CD4-positive, alpha-beta T cell (primary cell): ENCODE data around the gene COX4I2. TPM values are rescaled to one million over a fixed set of nuclear protein-coding genes. Genes with fewer than 3 reads are reported as not detected.
A peak's percentile ranks its signal among the peaks of the same experiment; 100 is the strongest.

Source experiments
- ATAC-seq: fragments of 200-7000 bp; cut with Tn5 transposase; one replicate; pipeline ENCODE4 v1.10.0; 2022; ENCODE audit warnings: mild to moderate bottlenecking; ENCODE audit not compliant: poor library complexity
- CTCF ChIA-PET: fragments of 350-600 bp; sonication (Branson Sonifier 250); formaldehyde crosslinking; loops from one replicate; lab custom pipeline; 2021; ENCODE audit warnings: antibody characterized with exemption, inconsistent platforms; lab: Charles Lee
- POLR2A ChIA-PET: fragments of 350-600 bp; sonication (Branson Sonifier 250); formaldehyde crosslinking; loops from one replicate; lab custom pipeline; 2021; ENCODE audit warnings: antibody characterized with exemption, inconsistent platforms; lab: Charles Lee
- DNase-seq, 14 experiments: peaks; one replicate each; pipeline ENCODE4 v3.0.0-alpha.2; 2013 to 2020; ENCODE audit warnings: mixed read lengths in 2 of 14
- H3K27ac ChIP-seq, 2 donors: one replicate each; pipeline versions ENCODE4 v1.5.1 to v1.7.0; 2013; ENCODE audit warnings: low read length in 2 of 2, low read depth in 1 of 2, mild to moderate bottlenecking in 1 of 2
- H3K27me3 ChIP-seq, 2 experiments: 1 replicate in 1 of 2; 2 replicates in 1 of 2; pipeline versions ENCODE4 v1.6.1 to v1.7.0; 2013; ENCODE audit warnings: low read length in 2 of 2, control low read depth in 1 of 2, mild to moderate bottlenecking in 1 of 2, moderate library complexity in 1 of 2; ENCODE audit not compliant: insufficient read depth in 2 of 2, control insufficient read depth in 1 of 2
- H3K36me3 ChIP-seq: one replicate; pipeline ENCODE4 v1.6.1; 2013; ENCODE audit warnings: low read length, control low read depth; ENCODE audit not compliant: insufficient read depth
- H3K4me1 ChIP-seq: one replicate; pipeline ENCODE4 v1.6.1; 2013; ENCODE audit warnings: low read length, control low read depth; ENCODE audit not compliant: insufficient read depth
- H3K4me3 ChIP-seq: one replicate; pipeline ENCODE4 v1.5.1; 2013; ENCODE audit warnings: mild to moderate bottlenecking, low read length, moderate library complexity
- H3K9me3 ChIP-seq, 2 experiments: 1 replicate in 1 of 2; 2 replicates in 1 of 2; pipeline versions ENCODE4 v1.6.1 to v1.7.0; 2013; ENCODE audit warnings: low read length in 2 of 2, mild to moderate bottlenecking in 2 of 2, control low read depth in 1 of 2, moderate library complexity in 1 of 2; ENCODE audit not compliant: control insufficient read depth in 1 of 2, insufficient read depth in 1 of 2
- H3K27ac Mint-ChIP-seq: one replicate; pipeline ENCODE4 v1.8.0; 2020; ENCODE audit warnings: mixed read lengths
- H3K27me3 Mint-ChIP-seq: one replicate; pipeline ENCODE4 v1.8.0; 2021; ENCODE audit warnings: mixed read lengths
- H3K36me3 Mint-ChIP-seq: one replicate; pipeline ENCODE4 v1.8.0; 2021; ENCODE audit warnings: low read depth, mixed read lengths
- H3K4me1 Mint-ChIP-seq: one replicate; pipeline ENCODE4 v1.8.0; 2021; ENCODE audit warnings: low read depth, mixed read lengths
- H3K4me3 Mint-ChIP-seq: one replicate; pipeline ENCODE4 v1.8.0; 2020; ENCODE audit warnings: mild to moderate bottlenecking, mixed read lengths
- H3K9me3 Mint-ChIP-seq: one replicate; pipeline ENCODE4 v1.8.0; 2020; ENCODE audit warnings: mixed read lengths
- CTCF ChIP-seq: fragments of 200-600 bp; IDR thresholded peaks from one replicate; pipeline ENCODE4 v1.8.0; 2022; ENCODE audit warnings: antibody characterized with exemption, mild to moderate bottlenecking
- intact Hi-C, 2 experiments: fragments of 100-400 bp; cut with DNase I in 1 of 2; cut with micrococcal nuclease in 1 of 2; formaldehyde crosslinking; loops; one replicate each; pipeline versions ENCODE4 v1.15.1 to v1.9.0; 2023 to 2025; cut with DNase I, micrococcal nuclease
- total RNA-seq, 174 experiments: library from RNA in 2 of 174; stranded (reverse) in 2 of 174; gene quantifications; one replicate each; pipeline ENCODE4 v1.2.3 and lab custom pipeline; 2021 to 2026

Gene COX4I2
- total RNA-seq, 2 experiments from 2014 or later, result not detected

- peak; percentile 28 for ATAC-seq
- H3K9me3 Mint-ChIP-seq, result no peaks in the 10 kb centered on the region
- H3K36me3 ChIP-seq, result no peaks in the 10 kb centered on the region
- H3K4me3 ChIP-seq, result peak overlapping the region; percentile 68
- peaks cover 33% of the 10 kb centered on the region for H3K4me1 ChIP-seq
- ChIA-PET POLR2A (interaction anchor here (0.9 to 3.0 kb wide), 8 partner anchors 9 to 143 kb away, joined by 3 to 57 read pairs (median 9); a partner anchor contains a TSS), CTCF (interaction anchor here (1.2 to 3.3 kb wide), 9 partner anchors 9 to 101 kb away, joined by 4 to 52 read pairs (median 8); no protein-coding TSS in a partner anchor)
- peak overlapping the region; percentile 94 for H3K4me3 Mint-ChIP-seq
- peaks cover 56% of the 10 kb centered on the region for H3K27me3 Mint-ChIP-seq
- H3K9me3 ChIP-seq, result peaks cover 0 to 11% of the 10 kb centered on the region in 2 experiments
- no peak overlapping the region for H3K27ac ChIP-seq
- intact Hi-C loops, result no loop called here
- no peak for TF ChIP-seq CTCF
- H3K36me3 Mint-ChIP-seq, result peaks cover 5% of the 10 kb centered on the region
- peak overlapping the region; percentile 61 for H3K27ac Mint-ChIP-seq
- H3K27me3 ChIP-seq, result peaks cover 32 to 42% of the 10 kb centered on the region in 2 experiments
- DNase-seq, result peak; percentile 51 to 92 (median 74)
- H3K4me1 Mint-ChIP-seq, result peaks cover 25% of the 10 kb centered on the region
Measured at GRCh38 chr20:31603822-31604566, 33.7 kb upstream of the COX4I2 start.

GRCh38 chr20:31604567-31605030, 33.1 kb upstream of the COX4I2 start:
- peak; percentile 2 for ATAC-seq

More at GRCh38 chr20:31604567-31605030, 33.1 kb upstream of the COX4I2 start:
- peaks cover 25% of the 10 kb centered on the region for H3K4me1 Mint-ChIP-seq
- POLR2A ChIA-PET, result interaction anchor here (0.8 to 3.0 kb wide), 10 partner anchors 8 to 143 kb away, joined by 3 to 57 read pairs (median 6); a partner anchor contains a TSS
- intact Hi-C loops, result loop anchor here (1.0 to 5.0 kb wide), 2 partner anchors 31 to 118 kb away; partner anchors contain the start of gene BCL2L1 (in 1 of the 2)
- peak overlapping the region; percentile 94 for H3K4me3 Mint-ChIP-seq
- no peaks in the 10 kb centered on the region for H3K9me3 Mint-ChIP-seq
- peak overlapping the region; percentile 74 for H3K27ac Mint-ChIP-seq
- Histone ChIP-seq H3K9me3 (peaks cover 0 to 11% of the 10 kb centered on the region in 2 experiments), H3K27me3 (peaks cover 38 to 43% of the 10 kb centered on the region in 2 experiments), H3K36me3 (no peaks in the 10 kb centered on the region), H3K4me1 (peaks cover 33% of the 10 kb centered on the region), H3K27ac (no peak overlapping the region), H3K4me3 (peak overlapping the region; percentile 68)
- no peak for DNase-seq
- CTCF ChIA-PET, result interaction anchor here (1.0 to 3.3 kb wide), 11 partner anchors 8 to 119 kb away, joined by 3 to 52 read pairs (median 5); partner anchors contain the start of gene HM13
- TF ChIP-seq CTCF, result no peak
- H3K27me3 Mint-ChIP-seq, result peaks cover 60% of the 10 kb centered on the region
- H3K36me3 Mint-ChIP-seq, result peaks cover 5% of the 10 kb centered on the region
